Fibroblast of the aortic adventitia (primary cell): Measurements from ENCODE around the gene FKBP1A. TPM values are rescaled to one million over a fixed set of nuclear protein-coding genes. Genes with fewer than 3 reads are reported as not detected.
A peak's percentile ranks its signal among the peaks of the same experiment; 100 is the strongest.

ENCODE experiments used
- DNase-seq: peaks from one replicate; pipeline ENCODE4 v3.0.0-alpha.2; 2010; ENCODE audit warnings: low read depth
- H3K4me3 ChIP-seq: 2 replicates; pipeline ENCODE4 v1.5.1; 2011; ENCODE audit warnings: low read depth, mild to moderate bottlenecking, control low read depth, low read length, moderate library complexity
- CTCF ChIP-seq: IDR thresholded peaks from 2 replicates; pipeline ENCODE4 v1.5.1; 2011; ENCODE audit warnings: mild to moderate bottlenecking, low read length, control low read depth, inconsistent platforms; ENCODE audit not compliant: insufficient read depth
- total RNA-seq: library from RNA; depleted of rRNA; stranded (reverse); fragments of >200 nt; gene quantifications from 2 replicates; pipeline ENCODE4 v1.2.3, GENCODE V29; 2012; ENCODE audit warnings: low replicate concordance

Gene FKBP1A
- total RNA-seq, 1 donor: 200 TPM

- no peak for DNase-seq
- TF ChIP-seq CTCF: no peak
- H3K4me3 ChIP-seq: no peak overlapping the region
Measured at GRCh38 chr20:1396264-1396663, 3.4 kb upstream of the FKBP1A start.

- H3K4me3 ChIP-seq: no peak overlapping the region
- no peak for TF ChIP-seq CTCF
- no peak for DNase-seq
Measured at GRCh38 chr20:1394686-1395085, 1.8 kb upstream of the FKBP1A start.

- H3K4me3 ChIP-seq: peak overlapping the region; percentile 88
- no peak for TF ChIP-seq CTCF
- DNase-seq: no peak
Measured at GRCh38 chr20:1393507-1393882, 641 bp upstream of the FKBP1A start.

GRCh38 chr20:1392443-1392692 lies 486 bp downstream of the FKBP1A start:
- TF ChIP-seq CTCF: no peak

GRCh38 chr20:1391640-1392442 lies 1.0 kb downstream of the FKBP1A start:
- DNase-seq: no peak
- peak overlapping the region; percentile 88 for H3K4me3 ChIP-seq
- no peak for TF ChIP-seq CTCF

More at GRCh38 chr20:1392443-1392692, 486 bp downstream of the FKBP1A start:
- DNase-seq: no peak
- peak overlapping the region; percentile 88 for H3K4me3 ChIP-seq

- H3K4me3 ChIP-seq: peak overlapping the region; percentile 88
- no peak for TF ChIP-seq CTCF
Measured at GRCh38 chr20:1390581-1391403, 2.1 kb downstream of the FKBP1A start.

More at GRCh38 chr20:1390581-1391403, 2.1 kb downstream of the FKBP1A start:
- DNase-seq: no peak
